Measurements from ENCODE around the gene HLA-A.

- TF ChIP-seq EZH2 (IDR thresholded peaks at IDR 0.05; ENCODE audit: borderline replicate concordance, low read length) (no peak), CTCF (conservative IDR thresholded peaks at IDR 0.05 in 1 of 2, IDR thresholded peaks at IDR 0.05 in 1 of 2; ENCODE audit: extremely low read depth in 1 of 2, insufficient read depth in 1 of 2, low read depth in 1 of 2, low read length in 2 of 2) (no peak)
These were observed 7.6 kb downstream of the HLA-A start for GRCh38 chr6:29949934-29950333.

All from mammary epithelial cell (primary cell).